Mesenteric fat pad (tissue), 1 donor: ENCODE measurements around the gene RPS19BP1. TPM values are rescaled to one million over a fixed set of nuclear protein-coding genes. Genes with fewer than 3 reads are reported as not detected.
"Not testable (repeated sequence)": the region's sequence is repeated elsewhere in the genome, so short reads cannot be mapped to it uniquely, and the experiment has no call there.

Source experiments
- DNase-seq: peaks from one replicate; pipeline ENCODE4 v3.0.0-alpha.2; 2020; ENCODE audit warnings: low spot score
- total RNA-seq: library from RNA; stranded (reverse); fragmentation: NEBNext Ultra II Directional; extraction: Animal tissue kit (Norgen Biotek cat#: 25700); gene quantifications from one replicate; pipeline ENCODE4 v1.2.1, GENCODE V29; 2021
- donor health status: DM: yes; HTN: yes; CAD: no.

RPS19BP1 gene
- total RNA-seq, 1 donor from 2014 or later = 77.9 TPM

DNA sequence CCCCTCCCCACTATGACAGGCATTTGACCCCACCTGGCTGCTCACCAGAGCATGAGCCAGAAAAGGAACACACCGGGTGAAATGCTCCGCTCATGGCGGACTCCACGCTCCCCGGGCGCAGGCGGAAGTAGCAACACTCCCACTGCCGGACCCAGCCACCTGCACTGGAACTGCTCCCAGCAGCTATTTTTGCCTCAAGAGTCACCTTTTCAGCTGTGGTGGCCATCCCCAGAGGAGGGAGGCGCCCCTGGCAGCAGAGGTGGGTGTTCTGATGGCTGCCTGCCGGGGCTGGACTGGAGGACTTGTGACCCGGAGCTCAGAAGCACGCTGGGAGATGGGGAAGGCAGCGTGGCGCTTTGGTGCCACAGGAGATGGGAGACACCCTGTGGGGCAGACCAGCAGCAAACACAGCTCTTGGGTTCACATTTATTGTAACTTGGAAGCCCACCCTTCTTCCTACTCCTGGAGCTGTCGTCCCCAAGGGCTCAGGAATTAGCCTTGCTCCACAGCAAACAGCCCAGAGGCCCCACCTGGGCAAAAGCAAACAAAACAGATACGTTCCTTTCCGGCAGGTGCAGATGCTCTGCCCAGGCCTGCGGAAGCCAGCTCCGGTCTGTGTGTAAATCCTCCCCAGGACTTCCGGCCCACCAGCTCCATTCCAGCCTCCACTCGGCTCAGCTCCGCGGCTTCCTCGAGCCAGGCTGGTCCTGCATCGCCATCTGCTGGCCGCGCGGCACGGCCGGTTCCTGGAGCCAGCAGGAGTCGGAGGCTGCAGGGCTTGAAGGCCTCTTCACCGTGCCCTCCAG, 3.7 kb downstream of the RPS19BP1 start:
- DNase-seq = peak; percentile 96

DNA sequence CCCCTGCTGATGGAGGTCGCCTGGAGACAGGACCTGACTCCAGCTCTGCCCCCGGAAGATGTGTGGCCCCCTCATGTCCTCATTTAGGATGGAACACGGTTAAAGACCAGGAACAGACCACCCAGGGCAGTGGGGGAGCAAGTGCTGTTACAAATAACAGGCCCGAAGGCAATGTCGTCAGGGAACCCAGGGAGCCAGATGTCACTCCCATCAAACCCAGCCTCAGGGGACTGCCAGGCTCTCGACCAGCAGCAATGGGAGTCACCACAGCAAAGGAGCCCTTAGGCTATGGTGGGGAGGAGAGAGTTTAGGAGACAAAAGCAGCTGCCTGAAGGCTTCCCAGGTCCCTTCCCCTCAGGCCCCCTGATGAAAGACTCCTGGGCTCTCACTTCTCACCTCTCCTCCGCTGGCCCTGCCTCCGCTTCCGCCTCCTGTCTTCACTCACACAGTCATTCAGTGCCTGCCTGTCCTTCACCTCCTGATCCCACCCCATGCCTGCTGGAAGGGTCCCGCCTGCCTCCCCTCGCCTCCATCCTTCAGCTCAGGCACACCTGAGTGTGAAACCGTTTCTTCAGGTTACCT, 4.4 kb downstream of the RPS19BP1 start:
- no peak for DNase-seq

DNA sequence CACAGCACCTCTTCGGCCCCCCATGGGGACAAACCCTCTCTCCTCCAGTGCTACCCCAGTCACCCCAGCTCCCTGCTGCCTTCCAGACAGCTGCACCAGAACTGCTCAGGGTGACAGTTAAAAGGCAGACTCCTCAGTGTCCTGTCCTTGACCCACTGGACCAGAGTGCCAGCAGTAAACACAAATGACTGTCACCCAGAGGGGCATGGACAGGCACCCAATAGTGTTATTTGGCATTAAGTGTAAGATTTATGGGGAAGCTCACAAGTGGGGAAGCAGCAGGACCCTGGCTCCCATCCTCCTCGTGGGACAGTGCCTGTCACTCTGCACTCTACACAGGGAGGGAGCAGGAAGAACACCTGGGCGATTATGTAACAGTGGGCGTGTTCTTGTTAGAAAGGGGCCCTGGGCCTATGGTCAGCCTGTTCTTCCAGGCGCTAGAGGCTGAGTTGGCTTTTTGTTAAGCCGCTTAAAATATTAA, 5.0 kb downstream of the RPS19BP1 start:
- no peak for DNase-seq

DNA sequence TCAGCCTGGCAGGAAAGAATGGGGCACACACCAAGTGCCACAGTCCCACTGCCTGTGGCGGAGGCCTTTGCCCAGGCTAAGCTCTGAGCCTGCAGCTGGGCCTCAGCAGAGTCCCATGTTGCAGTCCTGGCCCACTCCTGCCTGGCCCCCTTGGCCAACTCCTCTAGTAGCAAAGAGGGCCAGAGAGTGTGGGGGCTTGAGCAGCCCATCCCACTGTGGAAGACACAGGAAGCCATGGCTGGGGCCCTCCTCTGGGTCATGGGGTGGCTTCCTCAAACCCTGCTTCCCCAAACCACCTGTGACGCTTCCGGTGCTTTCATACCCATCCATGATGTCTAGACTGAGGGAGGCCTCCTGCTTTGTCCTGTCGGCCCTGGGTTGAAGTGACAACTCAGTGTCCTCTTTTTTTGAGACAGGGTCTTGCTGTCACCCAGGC, 5.8 kb downstream of the RPS19BP1 start:
- DNase-seq = no peak

DNA sequence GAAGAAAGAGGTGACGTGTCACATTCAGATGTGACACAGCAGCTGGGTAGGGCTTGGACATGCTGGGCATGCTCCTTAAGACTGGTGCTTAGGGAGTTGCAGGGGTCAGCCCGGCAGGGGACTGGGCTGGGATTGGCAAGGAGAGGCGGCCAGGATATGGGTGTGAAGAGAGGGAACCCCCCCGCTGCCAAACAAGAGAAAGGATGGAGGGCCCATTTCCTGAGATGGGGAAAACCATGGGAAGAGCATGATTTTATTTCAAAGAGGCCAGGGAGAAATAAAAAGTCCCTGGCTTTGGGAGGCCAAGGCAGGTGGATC, 6.9 kb downstream of the RPS19BP1 start:
- DNase-seq = no peak

DNA sequence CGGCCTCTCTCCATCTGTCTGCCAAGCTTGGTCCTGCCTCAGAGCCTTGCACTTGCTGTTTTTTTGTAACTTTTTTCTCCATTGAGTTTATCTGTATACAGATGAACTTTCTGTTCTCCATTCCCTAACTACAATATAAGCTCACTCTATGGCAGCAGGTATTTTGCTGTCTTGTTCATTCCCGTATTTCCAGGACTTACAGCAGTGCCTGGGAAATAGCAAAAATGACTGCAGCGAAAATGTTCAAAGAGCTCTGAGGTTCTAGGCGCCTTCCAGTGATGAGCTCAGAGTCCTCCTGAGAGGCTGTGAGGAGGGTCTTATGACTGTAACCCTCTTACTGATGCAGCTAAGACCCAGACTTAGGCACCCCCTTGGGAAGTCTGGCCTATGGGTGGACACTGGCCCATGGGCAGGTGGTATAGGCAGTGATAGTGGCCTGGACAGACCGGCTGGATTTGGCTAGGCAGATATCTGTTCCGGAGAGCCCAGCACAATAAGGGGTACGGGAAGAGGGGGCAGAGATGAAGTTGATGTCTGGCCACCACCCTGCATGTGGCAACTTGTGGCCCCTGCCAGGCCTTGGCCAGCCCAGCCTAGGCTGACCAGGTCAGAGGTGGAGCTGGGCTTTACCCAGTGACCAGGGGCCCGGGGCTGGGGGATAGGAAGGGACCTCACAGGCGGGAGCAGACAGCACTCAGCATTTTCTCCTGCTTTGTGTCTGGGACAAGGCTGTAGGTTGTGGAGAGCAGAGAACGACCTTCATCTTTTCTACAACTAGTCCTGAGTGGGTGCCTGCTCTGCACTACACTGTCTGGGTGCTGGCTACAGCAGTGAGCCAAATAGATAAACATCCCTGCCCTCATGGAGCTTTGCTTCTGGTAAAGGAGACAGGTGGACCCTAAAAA, 7.5 kb downstream of the RPS19BP1 start:
- no peak for DNase-seq

DNA sequence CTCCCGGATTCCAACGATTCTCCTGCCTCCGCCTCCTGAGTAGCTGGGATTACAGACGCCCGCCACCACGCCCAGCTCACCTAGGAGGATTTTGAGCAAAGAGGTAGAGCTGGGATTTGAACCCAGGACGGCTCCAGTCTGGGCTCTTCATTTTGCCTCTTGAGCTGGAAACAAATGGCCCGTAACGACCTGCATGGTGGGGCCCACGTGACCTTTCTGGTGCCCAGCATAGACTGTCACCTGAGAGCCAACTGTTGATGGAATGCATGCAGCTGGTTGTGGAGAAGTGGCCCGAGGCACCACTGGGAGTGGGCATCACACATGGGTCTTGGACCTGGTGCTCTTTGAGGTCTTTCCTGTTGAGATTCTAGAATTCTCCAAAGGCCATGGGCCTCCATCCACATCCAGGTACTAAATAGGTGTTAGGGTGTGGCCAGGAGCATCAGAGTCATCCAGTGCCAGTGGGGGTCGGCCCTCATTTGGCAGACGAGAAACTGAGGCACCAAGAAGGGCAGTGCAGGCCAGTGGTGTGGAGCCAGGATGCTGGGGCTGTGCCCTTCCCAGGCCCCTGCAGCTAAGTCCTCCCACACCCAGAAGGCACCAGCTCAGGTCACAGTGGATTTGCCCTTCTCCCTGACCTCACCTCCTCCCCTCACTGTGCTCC, 8.3 kb downstream of the RPS19BP1 start:
- no peak for DNase-seq

DNA sequence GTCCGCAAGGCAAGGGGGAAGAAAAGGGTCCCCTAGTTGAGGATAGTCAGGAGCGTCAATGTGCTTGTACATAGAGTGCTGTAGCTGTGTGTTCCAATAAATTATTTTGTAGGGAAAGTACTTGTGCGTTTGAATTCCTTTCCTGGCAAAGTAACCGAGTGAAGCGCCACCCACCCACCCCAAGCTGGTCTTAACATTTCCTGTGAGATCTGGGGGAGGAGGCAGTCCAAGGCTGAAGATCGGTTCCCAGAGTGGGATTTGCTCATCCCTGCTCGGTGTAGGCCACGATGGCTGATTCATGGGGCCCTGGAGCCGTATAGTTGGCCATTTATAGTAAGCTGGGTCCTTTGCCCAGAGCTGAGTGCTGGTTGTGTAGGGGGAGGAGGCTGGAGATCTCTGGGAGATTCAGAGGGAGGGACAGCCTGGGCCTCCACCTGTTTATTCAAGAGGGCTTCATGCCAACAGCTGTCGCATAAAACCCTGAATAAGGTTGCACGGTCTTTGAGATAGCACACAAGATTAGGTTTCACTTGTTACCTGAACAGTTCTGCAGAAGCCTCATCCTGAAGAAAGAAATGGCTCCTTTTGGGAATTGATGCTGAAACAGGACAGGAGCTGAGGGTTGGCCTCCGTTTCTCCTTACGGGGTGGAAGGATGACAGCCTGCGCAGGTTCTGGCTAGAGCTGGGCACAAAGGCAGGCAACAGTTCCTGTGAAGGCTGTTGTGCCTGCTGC, 9.8 kb downstream of the RPS19BP1 start:
- DNase-seq = no peak

DNA sequence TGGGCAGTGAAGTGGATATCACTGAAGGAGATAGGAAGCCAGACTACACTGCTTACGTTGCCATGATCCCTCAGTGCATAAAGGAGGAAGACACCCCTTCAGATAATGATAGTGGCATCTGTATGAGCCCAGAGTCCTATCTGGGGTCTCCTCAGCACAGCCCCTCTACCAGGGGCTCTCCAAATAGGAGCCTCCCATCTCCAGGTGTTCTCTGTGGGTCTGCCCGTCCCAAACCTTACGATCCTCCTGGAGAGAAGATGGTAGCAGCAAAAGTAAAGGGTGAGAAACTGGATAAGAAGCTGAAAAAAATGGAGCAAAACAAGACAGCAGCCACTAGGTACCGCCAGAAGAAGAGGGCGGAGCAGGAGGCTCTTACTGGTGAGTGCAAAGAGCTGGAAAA, 10.5 kb downstream of the RPS19BP1 start:
- not testable (repeated sequence) for DNase-seq

DNA sequence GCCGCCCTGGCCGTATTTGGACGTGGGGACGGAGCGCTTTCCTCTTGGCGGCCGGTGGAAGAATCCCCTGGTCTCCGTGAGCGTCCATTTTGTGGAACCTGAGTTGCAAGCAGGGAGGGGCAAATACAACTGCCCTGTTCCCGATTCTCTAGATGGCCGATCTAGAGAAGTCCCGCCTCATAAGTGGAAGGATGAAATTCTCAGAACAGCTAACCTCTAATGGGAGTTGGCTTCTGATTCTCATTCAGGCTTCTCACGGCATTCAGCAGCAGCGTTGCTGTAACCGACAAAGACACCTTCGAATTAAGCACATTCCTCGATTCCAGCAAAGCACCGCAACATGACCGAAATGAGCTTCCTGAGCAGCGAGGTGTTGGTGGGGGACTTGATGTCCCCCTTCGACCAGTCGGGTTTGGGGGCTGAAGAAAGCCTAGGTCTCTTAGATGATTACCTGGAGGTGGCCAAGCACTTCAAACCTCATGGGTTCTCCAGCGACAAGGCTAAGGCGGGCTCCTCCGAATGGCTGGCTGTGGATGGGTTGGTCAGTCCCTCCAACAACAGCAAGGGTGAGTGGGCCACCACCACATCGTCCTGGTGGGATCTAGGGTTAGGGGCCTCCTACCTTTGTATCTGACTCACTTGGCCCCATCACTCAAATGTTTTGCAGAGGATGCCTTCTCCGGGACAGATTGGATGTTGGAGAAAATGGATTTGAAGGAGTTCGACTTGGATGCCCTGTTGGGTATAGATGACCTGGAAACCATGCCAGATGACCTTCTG, 11.3 kb downstream of the RPS19BP1 start:
- DNase-seq = not testable (repeated sequence)

DNA sequence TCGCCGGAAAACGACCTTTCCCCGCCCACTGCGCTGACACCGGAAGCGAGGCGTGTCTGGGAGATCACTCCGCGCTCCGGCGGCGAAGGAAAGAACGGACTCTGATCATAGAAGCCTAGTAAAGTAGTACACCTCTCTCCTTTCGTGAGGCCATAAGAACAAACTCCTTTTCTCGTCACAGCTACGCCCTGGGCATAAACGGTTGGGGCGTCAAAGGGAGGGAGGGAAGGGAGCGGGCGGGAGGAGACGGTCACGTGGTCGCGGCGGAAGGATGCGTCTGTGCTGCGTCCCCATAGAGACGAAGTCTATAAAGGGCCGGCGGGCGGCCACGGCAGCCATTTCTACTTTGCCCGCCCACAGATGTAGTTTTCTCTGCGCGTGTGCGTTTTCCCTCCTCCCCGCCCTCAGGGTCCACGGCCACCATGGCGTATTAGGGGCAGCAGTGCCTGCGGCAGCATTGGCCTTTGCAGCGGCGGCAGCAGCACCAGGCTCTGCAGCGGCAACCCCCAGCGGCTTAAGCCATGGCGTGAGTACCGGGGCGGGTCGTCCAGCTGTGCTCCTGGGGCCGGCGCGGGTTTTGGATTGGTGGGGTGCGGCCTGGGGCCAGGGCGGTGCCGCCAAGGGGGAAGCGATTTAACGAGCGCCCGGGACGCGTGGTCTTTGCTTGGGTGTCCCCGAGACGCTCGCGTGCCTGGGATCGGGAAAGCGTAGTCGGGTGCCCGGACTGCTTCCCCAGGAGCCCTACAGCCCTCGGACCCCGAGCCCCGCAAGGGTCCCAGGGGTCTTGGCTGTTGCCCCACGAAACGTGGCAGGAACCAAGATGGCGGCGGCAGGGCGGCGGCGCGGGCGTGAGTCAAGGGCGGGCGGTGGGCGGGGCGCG, 12.1 kb downstream of the RPS19BP1 start, which contains the start of gene ATF4:
ATF4 (plus strand) TSS at position 337 of the 880 bp plus-strand sequence. CDS start 884 bp downstream, outside the sequence.
- peak; percentile 96 for DNase-seq

DNA sequence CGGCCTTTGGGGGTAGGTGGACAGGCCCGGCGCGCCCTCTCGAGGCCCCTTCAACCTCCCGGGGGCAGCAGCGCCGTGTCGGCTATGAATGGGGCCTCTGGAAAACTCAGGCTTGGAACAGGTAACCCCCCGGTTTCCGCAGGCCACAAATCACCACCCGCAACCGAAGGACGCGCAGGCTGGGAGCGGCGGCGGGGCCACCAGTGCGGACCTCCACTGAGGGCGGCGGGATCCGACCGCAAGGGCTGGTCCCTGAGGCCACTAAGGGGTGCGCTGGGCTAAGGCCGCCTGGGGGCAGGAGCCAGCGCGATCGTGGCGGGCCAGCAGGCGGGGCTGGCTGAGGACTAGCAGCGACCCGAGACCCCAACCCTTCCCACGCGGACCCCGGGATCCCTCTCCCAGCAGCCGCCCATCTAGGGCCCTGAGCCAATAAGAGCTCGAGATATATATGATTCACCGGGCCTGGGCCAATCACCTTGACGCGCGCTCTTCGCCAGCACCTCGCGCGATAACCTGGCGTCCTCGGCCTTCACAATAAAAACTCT, 12.8 kb downstream of the RPS19BP1 start:
- DNase-seq = peak; percentile 99

DNA sequence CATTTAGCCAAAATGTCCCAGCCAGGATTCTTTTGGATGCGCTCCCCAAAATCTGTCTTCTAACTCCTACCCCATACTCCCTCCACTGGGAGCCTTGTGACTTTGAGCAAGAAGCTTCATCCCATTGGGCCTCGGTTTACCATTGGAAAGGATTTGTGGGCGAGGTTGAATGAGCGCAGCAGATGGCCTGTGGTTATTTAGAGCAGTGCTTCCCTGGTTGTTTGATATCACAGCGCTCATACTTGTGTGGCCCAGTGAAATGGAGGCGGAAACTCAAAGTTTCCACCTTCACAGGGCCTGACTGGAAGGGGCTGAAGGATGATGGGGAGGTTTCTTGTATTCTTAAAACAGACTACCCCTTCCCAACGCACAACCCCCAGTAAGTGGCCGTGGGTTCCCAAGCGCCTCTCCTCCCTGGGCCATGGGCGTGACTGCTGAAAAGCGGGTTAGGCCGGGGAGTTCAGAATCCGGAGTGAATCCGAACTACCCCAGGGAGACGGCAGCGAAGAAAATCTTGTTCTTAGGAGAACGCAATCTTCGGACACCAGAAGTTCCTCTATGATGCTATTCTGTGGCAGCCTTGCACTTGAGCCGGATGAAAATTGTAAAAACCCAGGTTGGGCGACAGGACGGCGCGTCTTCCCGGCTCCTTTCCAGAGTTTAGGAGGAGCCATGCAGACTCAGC, 13.4 kb downstream of the RPS19BP1 start:
- DNase-seq = no peak

DNA sequence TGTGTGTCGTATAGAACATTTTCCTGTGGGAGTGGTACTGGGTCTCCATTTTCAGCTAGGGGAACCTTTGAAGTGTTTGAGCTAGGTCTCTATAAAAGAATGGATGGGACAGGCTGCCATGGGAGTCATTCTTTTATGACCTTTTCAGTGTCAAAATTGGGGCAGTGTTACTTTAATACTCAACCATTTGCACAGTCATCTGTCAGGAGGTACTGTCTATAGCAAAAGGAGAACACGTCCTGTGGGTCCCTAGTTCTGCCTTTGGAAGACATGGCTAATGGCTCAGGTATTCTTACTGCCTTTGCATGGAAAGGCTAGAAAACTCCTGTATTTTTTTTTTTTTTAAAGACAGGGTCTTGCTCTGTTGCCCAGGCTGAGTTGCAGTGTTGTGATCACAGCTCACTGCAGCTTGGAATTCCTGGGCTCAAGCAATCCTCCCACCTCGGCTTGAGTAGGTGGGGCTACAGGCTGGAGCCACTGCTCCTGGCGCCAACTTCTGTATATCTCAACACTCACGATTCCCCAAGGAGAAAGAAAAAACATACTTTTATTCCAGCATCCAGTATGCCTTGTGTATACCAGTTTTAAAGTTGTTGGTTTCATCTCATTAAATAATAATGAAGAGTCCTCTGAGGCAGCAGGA, 14.3 kb downstream of the RPS19BP1 start:
- no peak for DNase-seq

DNA sequence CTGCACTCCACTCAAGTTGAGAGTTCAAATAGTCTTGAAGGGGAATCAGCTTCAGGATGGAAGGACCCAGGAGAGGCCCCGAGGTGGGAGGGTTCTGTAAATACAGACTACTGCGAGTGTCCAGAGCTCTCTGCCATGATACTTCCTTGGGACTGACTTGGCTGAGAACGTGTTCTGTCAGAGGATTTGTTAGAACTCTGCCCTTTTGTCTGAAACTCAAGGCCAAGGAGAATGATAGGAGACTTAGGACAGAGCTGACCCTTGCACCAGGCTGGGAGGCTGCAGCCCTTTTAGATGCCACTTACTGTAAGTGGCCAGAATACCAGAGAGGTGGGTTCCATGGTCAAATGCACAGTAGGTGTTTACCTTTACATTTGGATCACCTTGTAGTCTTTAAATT, 15.1 kb downstream of the RPS19BP1 start:
- no peak for DNase-seq

DNA sequence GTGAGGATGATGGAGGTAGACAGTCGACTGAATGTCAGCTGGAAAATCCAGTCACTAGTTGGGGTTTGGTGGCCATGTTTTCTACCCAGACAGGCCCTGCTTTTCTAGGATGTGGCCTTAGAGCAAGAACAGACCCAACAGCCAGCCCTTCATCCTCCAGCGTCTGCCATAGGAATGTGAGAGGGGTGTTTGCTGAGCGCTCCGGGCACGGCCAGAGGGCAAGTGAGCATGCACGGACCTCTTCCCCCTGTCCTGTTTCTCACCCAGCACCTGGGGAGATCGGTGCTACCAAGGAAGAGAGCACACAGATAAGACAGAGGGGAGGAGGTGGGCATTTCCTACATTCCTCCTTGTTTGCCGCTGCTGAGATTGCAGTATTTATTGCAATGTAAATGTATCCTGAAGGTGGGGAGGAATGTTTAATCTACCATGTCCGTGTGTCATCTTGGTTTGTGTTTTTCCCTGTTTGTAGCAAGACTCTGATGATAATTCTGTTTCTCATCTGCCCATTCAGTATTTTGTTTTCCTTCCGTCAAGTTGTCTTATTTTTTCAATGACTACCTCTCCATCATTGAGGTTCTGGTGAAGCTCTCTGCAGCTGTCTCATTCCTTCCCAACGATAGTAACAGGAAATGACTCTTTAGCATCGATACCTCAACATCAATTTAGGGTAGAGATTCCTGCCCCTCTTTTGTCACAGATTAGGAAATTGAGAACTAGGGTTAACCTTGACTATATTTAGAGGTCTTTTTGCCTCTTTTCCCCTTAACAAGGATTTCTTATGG, 17.1 kb downstream of the RPS19BP1 start:
- DNase-seq = no peak
